NCI-H82 treated with DMSO at 0.1 percent for 48 hours (cell line): Measurements from ENCODE around the gene TEX22.

Experiments
- DNase-seq: peaks from one replicate; lab custom pipeline; 2025; ENCODE audit not compliant: unreplicated experiment; lab: John Stamatoyannopoulos, UW

TEX22 gene

GRCh38 chr14:105366386-105367074, 31.8 kb upstream of the TEX22 start:
- no peak for DNase-seq

DNA sequence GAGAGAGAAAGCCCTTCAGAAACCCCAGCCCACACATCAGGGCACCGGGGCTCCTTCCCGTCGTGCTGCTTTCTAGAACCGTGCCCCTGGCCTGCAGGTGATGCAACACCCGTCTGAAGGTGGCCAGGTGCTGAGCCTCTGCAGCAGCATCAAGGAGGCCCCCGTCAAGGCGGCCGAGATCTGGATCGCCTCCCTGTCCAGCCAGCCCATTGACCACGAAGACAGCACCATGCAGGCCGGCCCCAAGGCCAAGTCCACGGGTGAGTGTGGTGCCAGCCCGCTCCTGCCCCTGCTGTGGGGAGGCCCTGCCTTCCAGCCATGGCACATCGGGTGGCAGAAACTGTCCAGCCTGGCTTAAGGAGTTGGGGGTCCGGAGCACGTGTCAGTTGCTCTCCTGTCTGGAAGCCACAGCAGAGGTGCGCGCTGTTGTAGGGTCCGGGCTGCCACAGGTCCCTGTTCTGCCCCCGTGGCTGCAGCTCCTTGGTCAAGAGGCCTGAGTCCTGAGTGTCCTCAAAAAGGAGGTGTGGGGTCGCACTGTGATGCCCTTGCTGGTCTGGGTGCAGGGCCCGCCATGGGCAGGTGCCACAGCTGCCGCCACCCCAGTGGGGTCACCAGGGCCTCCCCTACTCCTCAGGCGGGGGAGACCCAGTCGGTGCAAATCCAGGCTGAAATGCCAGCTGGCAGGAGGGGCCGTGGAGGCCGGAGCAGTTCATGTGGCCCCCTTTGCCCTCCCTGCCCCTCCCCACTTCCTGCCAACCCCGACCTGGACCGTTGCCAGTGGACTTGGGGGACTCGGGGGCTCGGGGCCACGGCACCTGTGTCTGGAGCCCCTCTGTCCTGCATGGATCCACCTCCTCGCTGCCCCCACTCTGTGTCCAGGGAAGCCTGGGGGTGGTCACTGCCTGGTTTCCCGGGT, 31.0 kb upstream of the TEX22 start:
- DNase-seq = no peak

DNA sequence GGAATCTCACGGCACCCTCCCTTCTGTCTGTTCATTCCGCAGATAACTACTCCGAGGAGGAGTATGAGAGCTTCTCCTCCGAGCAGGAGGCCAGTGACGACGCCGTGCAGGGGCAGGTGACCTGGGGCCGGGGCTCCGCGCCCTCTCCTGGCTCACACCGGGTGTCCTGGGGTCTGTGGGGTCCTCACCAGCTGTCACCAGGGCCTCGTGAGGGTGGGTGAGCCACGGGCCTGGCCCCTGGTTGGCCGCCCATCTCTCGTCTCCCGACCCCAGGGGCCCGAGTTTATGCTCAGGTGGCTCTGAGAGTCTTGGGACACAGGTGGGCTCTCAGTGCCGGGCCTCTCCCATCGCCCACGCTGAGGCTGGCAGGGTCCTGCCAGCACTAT, 30.3 kb upstream of the TEX22 start:
- no peak for DNase-seq

- no peak for DNase-seq
Observed at GRCh38 chr14:105368426-105368825, 29.9 kb upstream of the TEX22 start.

DNA sequence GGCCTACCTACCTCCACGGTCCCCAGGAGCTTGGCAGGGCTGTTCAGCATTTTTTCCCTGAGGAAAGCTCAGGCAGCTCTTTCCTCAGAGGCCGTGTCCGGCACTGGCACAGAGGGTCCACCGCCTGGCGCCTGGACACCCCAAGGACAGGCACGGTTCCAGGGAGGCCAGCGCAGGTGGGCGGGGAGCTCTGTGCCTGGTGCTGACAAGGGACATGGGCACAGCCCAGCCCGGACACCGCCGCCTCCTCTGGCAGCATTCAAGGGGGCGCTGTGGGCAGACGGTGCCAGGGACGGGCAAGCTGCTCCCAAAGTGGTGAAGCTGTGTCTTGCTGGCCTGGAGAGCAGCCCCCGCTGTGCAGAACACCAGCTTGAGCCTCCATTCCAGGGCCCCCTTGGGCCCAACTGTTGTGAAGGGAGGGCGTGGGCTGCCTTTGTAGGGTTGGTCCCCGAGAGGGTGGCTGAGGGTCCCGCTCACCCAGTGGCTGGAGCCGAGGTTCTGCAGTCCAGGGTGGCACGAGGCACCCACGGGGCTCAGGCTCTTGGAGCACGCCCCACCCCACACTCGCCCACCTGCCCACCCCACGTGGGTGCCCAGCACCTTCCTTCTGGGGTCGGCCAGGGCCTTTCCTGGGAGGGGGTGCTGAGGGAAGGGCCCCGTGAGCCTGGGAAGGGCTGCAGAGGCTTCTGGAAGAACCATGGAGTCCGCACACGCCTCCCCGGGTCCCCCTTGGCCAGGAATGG, 29.3 kb upstream of the TEX22 start:
- DNase-seq = no peak

GRCh38 chr14:105369653-105370040, 28.7 kb upstream of the TEX22 start:
- no peak for DNase-seq

DNA sequence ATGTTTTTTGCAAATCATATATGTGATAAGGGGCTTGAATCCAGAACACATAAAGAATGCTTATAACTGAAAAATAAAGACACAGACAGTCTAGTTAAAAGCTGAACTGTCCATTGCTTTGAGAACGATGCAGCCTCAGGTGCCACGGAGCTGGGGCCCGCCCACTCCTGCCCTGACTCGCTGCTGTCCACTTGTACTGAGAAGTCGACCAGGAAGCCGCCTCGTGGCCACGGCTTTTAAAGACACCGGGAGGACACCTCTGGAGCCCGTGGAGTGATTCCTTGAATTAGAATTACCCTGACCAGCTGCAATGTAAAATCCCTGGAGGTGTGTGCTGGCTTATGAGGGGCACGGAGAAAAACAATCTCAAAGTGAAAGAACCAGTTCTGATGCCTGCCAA, 23.9 kb upstream of the TEX22 start:
- no peak for DNase-seq

- DNase-seq = no peak
Observed at GRCh38 chr14:105375635-105376057, 22.7 kb upstream of the TEX22 start.

GRCh38 chr14:105376521-105377440, 21.6 kb upstream of the TEX22 start:
- DNase-seq = no peak

- no peak for DNase-seq
Observed at GRCh38 chr14:105377555-105378182, 20.7 kb upstream of the TEX22 start.

DNA sequence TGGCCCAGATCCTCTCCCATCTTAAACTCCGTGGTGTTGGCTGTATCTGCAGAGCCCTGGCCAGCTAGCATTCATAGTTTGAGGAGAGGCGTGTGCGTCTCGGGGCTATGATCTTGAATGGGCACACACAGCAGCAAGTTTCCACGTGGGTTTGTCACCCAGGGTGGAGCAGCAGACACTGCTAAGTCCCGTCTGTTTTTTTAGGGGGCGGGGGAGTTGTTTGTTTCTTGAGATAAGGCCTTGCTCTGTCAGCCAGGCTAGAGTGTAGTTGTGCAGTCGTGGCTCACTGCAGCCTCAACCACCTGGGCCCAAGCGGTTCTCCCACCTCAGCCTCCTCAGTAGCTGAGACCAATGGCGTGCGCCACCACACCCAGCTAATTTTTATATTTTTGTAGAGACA, 20.1 kb upstream of the TEX22 start:
- DNase-seq = no peak

DNA sequence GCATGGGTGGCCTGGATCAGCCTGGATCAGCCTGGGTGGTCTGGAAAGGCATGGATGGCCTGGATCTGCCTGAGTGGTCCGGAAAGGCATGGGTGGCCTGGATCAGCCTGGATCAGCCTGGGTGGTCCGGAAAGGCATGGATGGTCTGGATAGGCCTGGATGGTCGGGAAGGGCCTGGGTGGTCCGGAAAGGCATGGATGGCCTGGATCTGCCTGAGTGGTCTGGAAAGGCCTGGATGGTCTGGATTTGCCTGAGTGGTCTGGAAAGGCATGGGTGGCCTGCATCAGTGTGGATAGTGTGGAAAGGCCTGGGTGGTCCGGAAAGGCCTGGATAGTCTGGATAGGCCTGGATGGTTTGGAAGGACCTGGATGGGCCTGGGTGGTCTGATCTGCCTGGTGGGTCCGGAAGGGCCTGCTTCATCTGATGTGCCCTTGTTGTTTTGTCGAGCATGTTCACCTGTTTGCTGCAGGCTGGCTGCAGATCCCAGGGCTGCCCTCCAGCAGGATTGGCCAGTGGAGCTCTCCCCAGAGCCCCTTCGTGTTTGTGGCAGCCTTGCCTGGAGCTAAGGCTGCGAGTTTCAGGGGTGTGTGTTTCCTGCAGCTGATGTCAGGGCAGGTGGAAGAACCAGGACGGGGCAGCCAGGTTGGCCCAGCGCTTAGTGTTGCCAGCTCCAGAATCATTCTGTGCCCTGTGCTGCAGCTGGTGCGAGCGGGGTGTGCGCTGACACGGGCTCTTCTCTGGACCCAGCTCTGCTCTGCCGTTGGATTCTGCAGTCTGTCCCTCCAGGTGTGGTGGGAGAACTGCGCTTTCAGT, 19.3 kb upstream of the TEX22 start:
- DNase-seq = no peak

DNA sequence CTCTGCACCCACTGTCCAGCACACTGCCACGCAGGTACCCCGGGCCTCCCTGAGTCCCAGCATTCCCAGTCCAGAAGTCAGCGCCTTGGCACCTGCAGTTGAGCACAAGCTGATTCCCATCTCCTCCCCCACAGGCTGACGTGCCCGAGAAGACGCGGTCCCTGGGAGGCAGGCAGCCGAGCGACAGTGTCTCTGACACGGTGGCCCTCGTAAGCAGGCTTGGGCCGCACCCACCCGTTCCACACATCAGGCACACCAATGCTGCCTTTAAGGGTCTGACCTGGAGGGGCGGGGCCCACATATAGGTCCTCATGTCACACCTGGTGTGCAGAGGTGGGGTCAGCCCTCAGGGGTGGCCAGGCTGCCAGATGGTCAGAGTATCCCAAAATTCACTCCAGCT, 18.4 kb upstream of the TEX22 start:
- no peak for DNase-seq

GRCh38 chr14:105380756-105381155, 17.6 kb upstream of the TEX22 start:
- DNase-seq = no peak

DNA sequence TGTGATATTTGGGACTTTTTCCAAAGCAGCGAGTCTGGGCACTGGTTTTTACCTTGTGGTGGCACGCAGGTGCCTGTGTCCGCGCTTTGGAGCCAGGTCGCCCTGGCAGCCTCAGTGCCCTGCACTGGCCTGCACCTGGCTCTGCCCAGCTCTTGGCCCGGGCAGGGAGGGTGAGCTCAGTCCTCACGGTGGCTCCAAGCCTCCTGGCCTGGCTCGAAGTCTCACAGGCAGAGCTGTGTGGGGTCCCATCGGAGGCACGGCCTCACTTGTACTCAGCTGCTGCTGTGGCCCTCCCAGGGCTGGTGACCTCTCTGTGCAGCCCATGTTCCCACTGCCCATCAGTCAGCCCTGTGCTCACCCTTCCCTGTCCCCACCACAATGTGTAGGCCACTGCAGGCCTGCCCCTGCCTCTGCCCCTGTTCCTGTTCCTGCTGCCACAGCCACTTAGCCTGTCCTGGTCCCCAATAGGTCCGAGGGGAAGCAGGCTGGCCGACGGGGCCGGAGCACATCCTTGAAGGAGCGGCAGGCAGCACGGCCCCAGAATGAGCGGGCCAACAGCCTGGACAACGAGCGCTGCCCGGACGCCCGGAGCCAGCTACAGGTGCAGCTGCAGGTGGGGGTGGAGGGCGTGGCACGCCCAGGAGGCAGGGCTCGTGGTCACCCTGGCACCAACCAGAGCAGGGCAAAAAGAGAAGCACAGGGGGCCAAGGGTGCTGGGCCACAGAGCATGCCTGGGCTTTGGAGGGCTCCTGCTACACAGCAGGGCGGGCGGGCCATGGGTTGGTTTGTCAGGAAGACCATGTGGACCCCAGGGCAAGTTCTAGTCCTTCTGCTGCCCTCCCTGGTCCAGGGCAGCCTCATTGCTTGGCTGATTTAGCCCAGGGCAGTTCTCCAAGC, 16.6 kb upstream of the TEX22 start:
- no peak for DNase-seq

GRCh38 chr14:105382343-105383082, 15.8 kb upstream of the TEX22 start:
- DNase-seq = no peak

- no peak for DNase-seq
Observed at GRCh38 chr14:105383083-105383730, 15.1 kb upstream of the TEX22 start.
